Skin epidermis (tissue), 12 donors: ENCODE data around the gene SPRR3.

ENCODE experiments used
- H3K27ac ChIP-seq, 21 experiments: fragments of 200-600 bp; sonication (generic) in 11 of 21; one replicate each; pipeline ENCODE4 v1.5.0; 2020; ENCODE audit warnings: mild to moderate bottlenecking in 3 of 21, inconsistent platforms in 2 of 21, moderate library complexity in 2 of 21
- H3K4me3 ChIP-seq, 7 experiments: fragments of 200-600 bp; sonication (generic) in 2 of 7; one replicate each; pipeline ENCODE4 v1.5.0; 2020; ENCODE audit warnings: inconsistent platforms in 2 of 7, mild to moderate bottlenecking in 2 of 7, moderate library complexity in 1 of 7

Gene SPRR3, protein sequence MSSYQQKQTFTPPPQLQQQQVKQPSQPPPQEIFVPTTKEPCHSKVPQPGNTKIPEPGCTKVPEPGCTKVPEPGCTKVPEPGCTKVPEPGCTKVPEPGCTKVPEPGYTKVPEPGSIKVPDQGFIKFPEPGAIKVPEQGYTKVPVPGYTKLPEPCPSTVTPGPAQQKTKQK

DNA sequence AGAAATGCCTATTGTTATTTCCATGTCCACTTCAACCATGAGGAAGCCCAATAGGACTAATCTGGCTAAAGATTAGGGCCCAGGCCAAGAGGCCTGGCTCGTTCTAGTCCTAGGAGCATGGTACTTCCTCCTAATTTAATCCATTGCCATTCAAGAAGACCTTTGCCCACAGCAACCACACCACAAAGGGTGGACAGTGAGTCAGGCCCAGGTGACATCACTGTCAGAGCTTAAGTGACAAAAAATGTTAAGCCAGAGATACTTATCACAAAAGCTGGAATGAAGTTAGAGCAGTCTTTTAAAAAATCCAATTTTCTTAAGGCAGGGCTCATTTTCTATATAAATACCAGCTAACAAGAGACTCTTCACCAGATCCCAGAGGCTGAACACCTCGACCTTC, at the start of gene SPRR3:
Gene SPRR3 (plus strand): TSS at position 368 of the 400 bp plus-strand sequence. CDS start 1,272 bp downstream, outside the sequence.
- peak within 1 kb of the TSS in 3 of 21 experiments; percentile 42 to 44 (median 42) for H3K27ac ChIP-seq
- no peak within 1 kb of the TSS for H3K4me3 ChIP-seq

DNA sequence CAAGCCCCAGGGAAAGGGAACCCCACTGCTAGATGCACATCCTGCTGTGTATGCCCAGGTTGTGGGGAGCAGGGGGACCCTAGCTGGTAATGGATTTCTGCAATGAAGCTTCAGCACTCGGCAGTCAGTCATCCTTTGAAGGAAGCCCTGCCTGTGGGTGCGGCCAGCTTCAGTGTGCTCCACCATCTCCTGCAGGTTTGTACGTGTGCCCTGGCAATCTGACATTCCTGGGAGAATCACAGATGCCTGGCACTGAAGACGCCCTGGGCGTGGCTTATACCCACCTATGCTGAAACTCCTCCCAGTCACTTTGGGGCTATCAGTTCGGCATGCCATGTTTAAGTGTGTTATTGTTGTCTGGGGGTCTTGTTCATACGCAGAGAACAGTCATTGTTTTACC, 47.8 kb upstream of the SPRR3 start:
- Histone ChIP-seq H3K27ac (peak overlapping the region in 18 of 21 experiments; percentile 6 to 83 (median 72)), H3K4me3 (no peak overlapping the region)

DNA sequence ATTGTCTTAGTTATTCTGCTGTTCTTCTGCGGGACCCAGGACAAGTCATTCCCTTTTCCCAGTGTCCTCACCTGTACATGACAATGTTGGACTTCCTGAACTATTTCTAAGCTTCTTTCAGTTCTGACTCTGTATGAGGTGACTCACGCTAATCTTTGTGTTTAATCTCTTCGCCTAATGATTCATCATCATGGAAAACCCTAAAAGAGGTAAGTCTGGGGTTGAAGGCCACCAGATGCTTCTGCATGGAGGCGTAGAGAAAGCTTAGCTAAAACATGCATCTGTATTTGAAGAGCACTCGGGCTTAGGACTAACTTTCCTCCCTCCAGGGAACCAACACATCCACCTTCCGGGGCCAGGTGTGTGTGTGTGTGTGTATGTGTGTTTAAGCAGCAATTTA, 47.1 kb upstream of the SPRR3 start:
- Histone ChIP-seq H3K4me3 (no peak overlapping the region), H3K27ac (peak overlapping the region in 18 of 21 experiments; percentile 6 to 83 (median 72))

- H3K27ac ChIP-seq, result no peak overlapping the region
- no peak overlapping the region for H3K4me3 ChIP-seq
These were observed 44.0 kb upstream of the SPRR3 start for GRCh38 chr1:152957561-152957960.

GRCh38 chr1:152959273-152959672, 42.3 kb upstream of the SPRR3 start:
- H3K4me3 ChIP-seq, result no peak overlapping the region
- no peak overlapping the region for H3K27ac ChIP-seq

- no peak overlapping the region for H3K27ac ChIP-seq
- no peak overlapping the region for H3K4me3 ChIP-seq
These were observed 41.6 kb upstream of the SPRR3 start for GRCh38 chr1:152959801-152960451.

- Histone ChIP-seq H3K27ac (no peak overlapping the region), H3K4me3 (no peak overlapping the region)
These were observed 41.0 kb upstream of the SPRR3 start for GRCh38 chr1:152960452-152961044.

GRCh38 chr1:152961226-152961891, 40.2 kb upstream of the SPRR3 start:
- no peak overlapping the region for H3K4me3 ChIP-seq
- no peak overlapping the region for H3K27ac ChIP-seq

DNA sequence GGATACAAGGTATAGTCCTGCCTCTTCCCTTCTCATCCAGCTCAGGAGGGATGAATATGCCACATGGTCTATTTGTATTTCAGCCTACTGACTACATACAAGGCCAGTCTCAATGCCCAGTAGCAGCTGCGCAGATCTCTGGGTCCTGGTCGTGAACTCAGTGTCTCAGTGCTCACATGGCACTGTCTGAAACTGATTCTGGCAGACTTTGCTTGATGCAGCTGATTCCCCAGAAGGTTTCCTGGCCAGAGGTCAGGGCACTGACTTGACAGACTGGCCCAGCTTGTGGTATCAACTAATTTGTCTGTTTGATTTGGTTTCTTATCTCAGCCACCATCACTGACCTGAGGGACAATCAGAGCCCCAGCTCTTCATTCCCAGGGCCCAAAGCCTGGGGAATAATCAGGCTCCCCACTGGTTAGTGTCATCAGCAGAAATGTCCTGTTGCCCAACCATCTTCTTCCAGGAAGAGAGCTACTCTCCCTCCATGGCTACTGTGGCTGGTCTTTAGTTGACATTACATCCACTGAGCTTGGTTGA, 38.6 kb upstream of the SPRR3 start:
- Histone ChIP-seq H3K27ac (no peak overlapping the region), H3K4me3 (no peak overlapping the region)

DNA sequence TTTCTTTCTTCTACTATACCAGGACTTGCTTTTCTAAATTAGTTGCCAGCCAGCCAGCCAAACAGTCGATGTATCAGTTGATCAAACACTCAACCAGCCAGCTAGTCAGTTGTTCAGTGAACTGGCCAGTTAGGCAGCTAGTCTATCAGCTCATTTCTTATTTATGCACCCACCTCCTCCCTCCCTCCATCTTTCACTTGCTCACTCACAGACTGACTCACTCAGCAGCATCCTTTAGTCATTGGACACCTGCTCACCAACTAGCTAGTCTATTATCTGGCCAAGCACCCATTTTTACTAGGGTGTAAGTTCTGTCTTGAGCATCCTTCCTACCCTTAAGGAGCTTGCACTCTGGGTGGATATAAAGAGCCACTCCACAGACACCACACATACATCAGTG, 37.0 kb upstream of the SPRR3 start:
- no peak overlapping the region for H3K4me3 ChIP-seq
- peak overlapping the region in 1 of 21 experiments; percentile 46 for H3K27ac ChIP-seq

- Histone ChIP-seq H3K4me3 (no peak overlapping the region), H3K27ac (no peak overlapping the region)
These were observed 35.7 kb upstream of the SPRR3 start for GRCh38 chr1:152965853-152966252.

GRCh38 chr1:152967201-152967600, 34.3 kb upstream of the SPRR3 start:
- Histone ChIP-seq H3K4me3 (no peak overlapping the region), H3K27ac (peak overlapping the region in 12 of 21 experiments; percentile 20 to 75 (median 62))

- peak overlapping the region in 6 of 21 experiments; percentile 3 to 75 (median 22) for H3K27ac ChIP-seq
- no peak overlapping the region for H3K4me3 ChIP-seq
These were observed 33.3 kb upstream of the SPRR3 start for GRCh38 chr1:152968248-152968647.

GRCh38 chr1:152969036-152969435, 32.5 kb upstream of the SPRR3 start:
- peak overlapping the region in 5 of 21 experiments; percentile 3 to 75 (median 24) for H3K27ac ChIP-seq

DNA sequence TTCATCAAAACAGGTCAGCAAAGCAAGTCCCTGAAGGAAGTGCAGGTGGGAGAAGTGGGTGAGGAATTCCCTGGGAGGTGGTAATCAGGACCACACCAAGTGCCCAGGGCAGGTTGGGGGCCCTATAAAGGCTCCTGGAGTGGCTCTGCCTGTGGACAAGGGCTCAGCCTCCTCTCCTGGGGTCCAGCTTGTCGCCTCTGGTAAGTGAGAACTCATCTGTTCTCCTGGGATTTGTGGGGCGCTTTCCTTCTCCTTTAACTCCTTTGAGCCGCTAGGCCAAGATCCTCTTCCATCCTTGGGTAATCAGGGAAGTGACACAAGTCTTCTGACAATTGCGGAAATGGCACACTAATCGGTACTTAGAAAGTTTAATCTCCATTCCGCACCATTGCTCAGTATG, 31.1 kb upstream of the SPRR3 start, which contains the start of gene SPRR4:
Gene SPRR4 (plus strand): TSS at position 154 of the 400 bp plus-strand sequence. CDS start 1,243 bp downstream, outside the sequence.
- H3K27ac ChIP-seq, result peak within 1 kb of the TSS in 2 of 21 experiments; percentile 3 to 67
- no peak within 1 kb of the TSS for H3K4me3 ChIP-seq

More at GRCh38 chr1:152969036-152969435, 32.5 kb upstream of the SPRR3 start:
- no peak overlapping the region for H3K4me3 ChIP-seq

- no peak overlapping the region for H3K4me3 ChIP-seq
- H3K27ac ChIP-seq, result peak overlapping the region in 5 of 21 experiments; percentile 8 to 37 (median 35)
These were observed 29.2 kb upstream of the SPRR3 start for GRCh38 chr1:152972196-152972886.

DNA sequence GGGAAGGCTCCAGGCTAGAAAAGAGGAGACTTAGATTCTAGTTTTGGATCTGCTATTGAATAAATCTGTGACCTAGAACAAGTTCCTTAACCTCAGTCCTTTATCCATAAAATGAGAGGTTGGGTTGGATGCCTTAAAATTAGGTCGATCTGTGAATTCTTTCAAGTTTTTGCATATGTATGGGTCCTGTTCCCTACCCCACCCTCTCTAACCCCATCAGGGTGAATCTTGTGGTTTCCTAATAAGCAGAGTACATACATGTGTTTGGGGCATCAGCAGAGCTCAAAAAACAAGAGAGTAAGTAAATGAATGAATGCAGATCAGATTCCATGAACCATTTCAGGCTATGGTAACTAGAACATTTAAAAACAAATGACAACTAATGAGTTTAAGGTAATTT, 24.9 kb upstream of the SPRR3 start:
- Histone ChIP-seq H3K27ac (no peak overlapping the region), H3K4me3 (no peak overlapping the region)

- Histone ChIP-seq H3K4me3 (no peak overlapping the region), H3K27ac (no peak overlapping the region)
These were observed 23.9 kb upstream of the SPRR3 start for GRCh38 chr1:152977614-152978013.

DNA sequence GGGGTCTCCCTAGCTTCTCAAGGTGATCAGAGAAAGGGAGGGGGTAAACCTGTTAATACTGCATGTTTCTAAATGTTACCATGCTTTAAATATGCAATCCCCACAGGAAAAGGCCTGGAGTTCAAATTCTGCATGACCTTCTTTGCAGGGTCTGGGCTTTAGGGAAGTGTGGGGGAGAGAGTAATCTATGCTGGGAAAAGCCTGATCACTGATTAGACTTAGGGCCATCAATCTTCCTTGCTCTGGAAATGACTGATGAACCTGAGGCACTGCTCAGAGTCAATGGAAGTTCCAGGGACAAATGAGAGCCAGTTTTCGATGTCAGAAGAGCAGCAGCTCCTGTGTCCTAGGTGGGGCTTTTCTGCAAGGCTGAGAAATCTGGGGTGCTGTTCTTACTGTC, 20.9 kb upstream of the SPRR3 start:
- no peak overlapping the region for H3K4me3 ChIP-seq
- no peak overlapping the region for H3K27ac ChIP-seq
